OCI-LY1 (cell line): ENCODE measurements around the gene PLCD1.

Source experiments
- H2AFZ ChIP-seq: fragments of 200-600 bp; sonication (generic), shearing (Covaris generic); 2 replicates; pipeline ENCODE4 v1.6.0; 2014; ENCODE audit warnings: antibody characterized with exemption, mild to moderate bottlenecking, low read length
- H3F3A ChIP-seq: fragments of 200-600 bp; sonication (generic), shearing (Covaris generic); 2 replicates; pipeline ENCODE4 v1.6.0; 2014; ENCODE audit warnings: mild to moderate bottlenecking, antibody characterized with exemption, low read length, moderate library complexity; ENCODE audit not compliant: insufficient read depth
- H3K27ac ChIP-seq: fragments of 200-600 bp; sonication (generic); 2 replicates; pipeline ENCODE4 v1.5.1; 2014; ENCODE audit warnings: low read length, mixed run types, mild to moderate bottlenecking, low read depth; ENCODE audit not compliant: poor library complexity, severe bottlenecking
- H3K27me3 ChIP-seq: fragments of 200-600 bp; sonication (generic); 2 replicates; pipeline ENCODE4 v1.6.0; 2014; ENCODE audit warnings: antibody characterized with exemption, mild to moderate bottlenecking, low read length, moderate library complexity; ENCODE audit not compliant: insufficient read depth
- H3K36me3 ChIP-seq: fragments of 200-600 bp; sonication (generic); 2 replicates; pipeline ENCODE4 v1.6.1; 2014; ENCODE audit warnings: mild to moderate bottlenecking, antibody characterized with exemption, low read length, moderate library complexity, mixed read lengths; ENCODE audit not compliant: insufficient read depth
- H3K4me1 ChIP-seq: fragments of 200-600 bp; sonication (generic); 2 replicates; pipeline ENCODE4 v1.5.1; 2014; ENCODE audit warnings: mild to moderate bottlenecking, low read length, moderate library complexity; ENCODE audit not compliant: insufficient read depth, severe bottlenecking
- H3K4me2 ChIP-seq: fragments of 200-600 bp; sonication (generic), shearing (Covaris generic); 2 replicates; pipeline ENCODE4 v1.6.1; 2014; ENCODE audit warnings: low read length
- H3K4me3 ChIP-seq: fragments of 200-600 bp; sonication (generic); 2 replicates; pipeline ENCODE4 v1.5.1; 2014; ENCODE audit warnings: low read length, low read depth, mild to moderate bottlenecking, mixed read lengths; ENCODE audit not compliant: poor library complexity, severe bottlenecking
- H3K79me2 ChIP-seq: fragments of 200-600 bp; shearing (Covaris generic); 2 replicates; pipeline ENCODE4 v1.6.1; 2016; ENCODE audit warnings: mixed run types, low read length, mixed read lengths; ENCODE audit not compliant: insufficient read depth
- H3K9ac ChIP-seq: fragments of 200-600 bp; sonication (generic), shearing (Covaris generic); 2 replicates; pipeline ENCODE4 v1.6.1; 2014; ENCODE audit warnings: mild to moderate bottlenecking, low read length, mixed read lengths
- H3K9me2 ChIP-seq: fragments of 200-600 bp; sonication (generic), shearing (Covaris generic); 2 replicates; pipeline ENCODE4 v1.6.1; 2014; ENCODE audit warnings: low read depth, mild to moderate bottlenecking, low read length, mixed read lengths
- H3K9me3 ChIP-seq: fragments of 200-600 bp; shearing (Covaris generic); 2 replicates; pipeline ENCODE4 v1.6.1; 2014; ENCODE audit warnings: low read length, mixed read lengths
- H4K20me1 ChIP-seq: fragments of 200-600 bp; sonication (generic), shearing (Covaris generic); 2 replicates; pipeline ENCODE4 v1.6.0; 2016; ENCODE audit warnings: mild to moderate bottlenecking, low read length; ENCODE audit not compliant: insufficient read depth
- EZH2 ChIP-seq: fragments of 200-600 bp; sonication (generic), shearing (Covaris generic); IDR thresholded peaks from 2 replicates; pipeline ENCODE4 v1.8.0; 2017; ENCODE audit warnings: borderline replicate concordance, mixed run types, mild to moderate bottlenecking, antibody characterized with exemption, low read length, moderate library complexity, mixed read lengths
- TF ChIP-seq, protein P1 (sequence below): fragments of 200-600 bp; sonication (generic), shearing (Covaris generic); IDR thresholded peaks from 2 replicates; pipeline ENCODE4 v1.5.1; 2017; ENCODE audit warnings: mild to moderate bottlenecking, antibody characterized with exemption, low read length, moderate library complexity, mixed read lengths

The PLCD1 gene

GRCh38 chr3:37995652-37996641 is 33.5 kb downstream of the PLCD1 start:
- H3K4me1 ChIP-seq: peaks cover 41% of the 10 kb centered on the region

GRCh38 chr3:37994639-37994972 is 34.8 kb downstream of the PLCD1 start:
- Histone ChIP-seq H3K27ac (no peak overlapping the region), H3K27me3 (no peaks in the 10 kb centered on the region), H3K79me2 (no peaks in the 10 kb centered on the region), H3F3A (no peaks in the 10 kb centered on the region), H2AFZ (peak overlapping the region; percentile 3; the same call in 1 of the 2 replicates), H3K4me1 (peaks cover 40% of the 10 kb centered on the region), H3K4me2 (peak overlapping the region; percentile 92), H3K9ac (peak overlapping the region; percentile 81), H3K36me3 (peaks cover 7% of the 10 kb centered on the region; the same call in 1 of the 2 replicates), H3K9me2 (no peaks in the 10 kb centered on the region), H3K4me3 (peak overlapping the region; percentile 71), H3K9me3 (no peaks in the 10 kb centered on the region), H4K20me1 (no peaks in the 10 kb centered on the region)
- TF ChIP-seq, protein P1, sequence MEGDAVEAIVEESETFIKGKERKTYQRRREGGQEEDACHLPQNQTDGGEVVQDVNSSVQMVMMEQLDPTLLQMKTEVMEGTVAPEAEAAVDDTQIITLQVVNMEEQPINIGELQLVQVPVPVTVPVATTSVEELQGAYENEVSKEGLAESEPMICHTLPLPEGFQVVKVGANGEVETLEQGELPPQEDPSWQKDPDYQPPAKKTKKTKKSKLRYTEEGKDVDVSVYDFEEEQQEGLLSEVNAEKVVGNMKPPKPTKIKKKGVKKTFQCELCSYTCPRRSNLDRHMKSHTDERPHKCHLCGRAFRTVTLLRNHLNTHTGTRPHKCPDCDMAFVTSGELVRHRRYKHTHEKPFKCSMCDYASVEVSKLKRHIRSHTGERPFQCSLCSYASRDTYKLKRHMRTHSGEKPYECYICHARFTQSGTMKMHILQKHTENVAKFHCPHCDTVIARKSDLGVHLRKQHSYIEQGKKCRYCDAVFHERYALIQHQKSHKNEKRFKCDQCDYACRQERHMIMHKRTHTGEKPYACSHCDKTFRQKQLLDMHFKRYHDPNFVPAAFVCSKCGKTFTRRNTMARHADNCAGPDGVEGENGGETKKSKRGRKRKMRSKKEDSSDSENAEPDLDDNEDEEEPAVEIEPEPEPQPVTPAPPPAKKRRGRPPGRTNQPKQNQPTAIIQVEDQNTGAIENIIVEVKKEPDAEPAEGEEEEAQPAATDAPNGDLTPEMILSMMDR: no peak
- TF ChIP-seq EZH2: no peak

More at GRCh38 chr3:37995652-37996641, 33.5 kb downstream of the PLCD1 start:
- Histone ChIP-seq H3K27me3 (no peaks in the 10 kb centered on the region), H3K79me2 (no peaks in the 10 kb centered on the region), H3K36me3 (peaks cover 7% of the 10 kb centered on the region; the same call in 1 of the 2 replicates), H3K4me3 (no peak overlapping the region), H3K9me2 (no peaks in the 10 kb centered on the region), H3K9me3 (no peaks in the 10 kb centered on the region), H3F3A (no peaks in the 10 kb centered on the region), H3K9ac (no peak overlapping the region; the same call in 1 of the 2 replicates), H3K4me2 (peak overlapping the region; percentile 92; the same call in 1 of the 2 replicates), H3K27ac (peak overlapping the region; percentile 43), H2AFZ (no peak overlapping the region), H4K20me1 (no peaks in the 10 kb centered on the region)
- TF ChIP-seq, protein P1: no peak
- TF ChIP-seq EZH2: no peak

DNA sequence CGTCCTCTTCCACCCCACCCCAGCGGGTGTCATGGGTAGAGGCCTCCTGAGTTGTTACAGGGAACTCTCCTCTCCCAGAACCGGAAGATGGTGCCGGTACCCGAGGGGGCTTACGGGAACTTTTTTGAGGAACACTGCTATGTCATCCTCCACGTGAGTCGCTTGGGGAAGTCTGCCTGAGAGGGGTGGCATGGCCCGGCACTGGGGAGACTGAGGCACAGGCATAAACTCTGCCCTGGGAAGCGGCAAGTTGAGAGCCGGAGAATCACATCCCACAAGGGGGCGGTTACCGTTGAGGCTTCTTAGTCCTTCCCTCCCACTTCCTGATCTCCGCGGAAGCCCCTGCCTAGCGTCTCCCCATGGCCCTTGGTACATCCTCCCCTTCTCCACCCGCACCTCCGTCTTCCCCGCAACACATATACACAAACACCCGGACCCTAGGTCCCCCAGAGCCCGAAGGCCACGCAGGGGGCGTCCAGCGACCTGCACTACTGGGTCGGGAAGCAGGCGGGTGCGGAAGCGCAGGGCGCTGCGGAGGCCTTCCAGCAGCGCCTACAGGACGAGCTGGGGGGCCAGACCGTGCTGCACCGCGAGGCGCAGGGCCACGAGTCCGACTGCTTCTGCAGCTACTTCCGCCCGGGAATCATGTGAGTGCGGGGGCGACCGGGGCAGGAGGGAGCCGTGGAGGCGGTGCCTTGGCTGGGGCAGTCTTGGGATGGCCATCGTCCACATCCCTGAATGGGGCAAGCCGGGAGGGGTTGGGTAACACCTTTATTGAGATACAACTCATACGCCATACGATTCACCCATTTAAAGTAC is 35.4 kb downstream of the PLCD1 start:
- H2AFZ ChIP-seq: peak overlapping the region; percentile 3; the same call in 1 of the 2 replicates
- no peaks in the 10 kb centered on the region for H3K79me2 ChIP-seq
- TF ChIP-seq, protein P1: no peak
- TF ChIP-seq EZH2: no peak
- H3K27ac ChIP-seq: no peak overlapping the region
- no peaks in the 10 kb centered on the region for H3K9me3 ChIP-seq
- H3K9me2 ChIP-seq: no peaks in the 10 kb centered on the region
- H3K4me1 ChIP-seq: peaks cover 34% of the 10 kb centered on the region
- H3K9ac ChIP-seq: peak overlapping the region; percentile 81
- peak overlapping the region; percentile 92 for H3K4me2 ChIP-seq
- H3K27me3 ChIP-seq: no peaks in the 10 kb centered on the region
- H3F3A ChIP-seq: no peaks in the 10 kb centered on the region
- H4K20me1 ChIP-seq: no peaks in the 10 kb centered on the region
- H3K4me3 ChIP-seq: peak overlapping the region; percentile 71
- peaks cover 7% of the 10 kb centered on the region; the same call in 1 of the 2 replicates for H3K36me3 ChIP-seq
